Caco-2 (cell line): ENCODE results near the gene LMF1. TPM values are rescaled to one million over a fixed set of nuclear protein-coding genes. Genes with fewer than 3 reads are reported as not detected.

ENCODE experiments used
- BruUV-seq: library from RNA; stranded (reverse); fragments of 400-500 nt; replicated peaks from 2 replicates; lab custom pipeline; 2021; lab: Mats Ljungman, UMichigan
- CTCF ChIA-PET: fragments of 300-600 bp; sonication (Branson Sonifier 250); formaldehyde crosslinking; loops from one replicate; lab custom pipeline; 2022; ENCODE audit warnings: antibody characterized with exemption; lab: Charles Lee
- POLR2A ChIA-PET: fragments of 300-600 bp; sonication (Branson Sonifier 250); formaldehyde crosslinking; loops from one replicate; lab custom pipeline; 2022; ENCODE audit warnings: antibody characterized with exemption; lab: Charles Lee
- DNase-seq, 2 experiments: peaks; one replicate each; pipeline versions ENCODE4 v3.0.0 to v3.0.0-alpha.2; 2020 to 2022
- H3K27me3 ChIP-seq: replicated peaks from 2 replicates; pipeline ENCODE4 v1.6.0; 2011; ENCODE audit warnings: low read length; ENCODE audit not compliant: control insufficient read depth, insufficient read depth
- H3K36me3 ChIP-seq: 2 replicates; pipeline ENCODE4 v1.5.1; 2011; ENCODE audit warnings: low read length; ENCODE audit not compliant: control insufficient read depth, insufficient read depth
- H3K4me1 ChIP-seq: fragments of 250-450 bp; sonication (Bioruptor Pico); 2 replicates; pipeline ENCODE4 v1.5.1; 2020; ENCODE audit warnings: mild to moderate bottlenecking
- H3K4me3 ChIP-seq: 2 replicates; pipeline ENCODE4 v1.5.1; 2011; ENCODE audit warnings: low read depth, mild to moderate bottlenecking, control low read depth, low read length
- H3K9me3 ChIP-seq: fragments of 250-450 bp; sonication (Bioruptor Pico); 2 replicates; pipeline ENCODE4 v1.5.1; 2020; ENCODE audit warnings: mild to moderate bottlenecking, moderate library complexity
- H3K27ac Mint-ChIP-seq: one replicate; pipeline ENCODE4 v1.8.0; 2022; ENCODE audit warnings: mixed read lengths; ENCODE audit not compliant: unreplicated experiment
- H3K27me3 Mint-ChIP-seq: one replicate; pipeline ENCODE4 v1.8.0; 2022; ENCODE audit warnings: mixed read lengths; ENCODE audit not compliant: insufficient read depth, unreplicated experiment
- H3K36me3 Mint-ChIP-seq: one replicate; pipeline ENCODE4 v1.8.0; 2022; ENCODE audit warnings: mild to moderate bottlenecking, mixed read lengths; ENCODE audit not compliant: insufficient read depth, unreplicated experiment
- H3K4me1 Mint-ChIP-seq: one replicate; pipeline ENCODE4 v1.8.0; 2022; ENCODE audit warnings: low read depth, mixed read lengths; ENCODE audit not compliant: unreplicated experiment
- H3K4me3 Mint-ChIP-seq: one replicate; pipeline ENCODE4 v1.8.0; 2022; ENCODE audit warnings: mild to moderate bottlenecking, moderate library complexity, mixed read lengths; ENCODE audit not compliant: unreplicated experiment
- H3K9me3 Mint-ChIP-seq: one replicate; pipeline ENCODE4 v1.8.0; 2022; ENCODE audit warnings: mixed read lengths; ENCODE audit not compliant: unreplicated experiment
- intact Hi-C: fragments of 100-400 bp; cut with micrococcal nuclease; formaldehyde crosslinking; loops from one replicate; pipeline ENCODE4 v1.10.0; 2022; ENCODE audit not compliant: unreplicated experiment
- total RNA-seq: library from RNA; stranded (reverse); gene quantifications from 2 replicates; pipeline ENCODE4 v1.2.3, GENCODE V29; 2022
- TF ChIP-seq, protein P1 (sequence below), 2 experiments: fragments of 200-600 bp in 1 of 2; IDR thresholded peaks; 1 replicate in 1 of 2; 2 replicates in 1 of 2; pipeline versions ENCODE4 v1.5.1 to v1.8.0; 2011 to 2022; ENCODE audit warnings: antibody characterized with exemption in 1 of 2, control low read depth in 1 of 2, inconsistent platforms in 1 of 2, low read depth in 1 of 2, low read length in 1 of 2, mild to moderate bottlenecking in 1 of 2, moderate library complexity in 1 of 2; ENCODE audit not compliant: insufficient read depth in 1 of 2, severe bottlenecking in 1 of 2, unreplicated experiment in 1 of 2

The LMF1 gene
- total RNA-seq, 1 experiment from 2014 or later, result 12.3 TPM

DNA sequence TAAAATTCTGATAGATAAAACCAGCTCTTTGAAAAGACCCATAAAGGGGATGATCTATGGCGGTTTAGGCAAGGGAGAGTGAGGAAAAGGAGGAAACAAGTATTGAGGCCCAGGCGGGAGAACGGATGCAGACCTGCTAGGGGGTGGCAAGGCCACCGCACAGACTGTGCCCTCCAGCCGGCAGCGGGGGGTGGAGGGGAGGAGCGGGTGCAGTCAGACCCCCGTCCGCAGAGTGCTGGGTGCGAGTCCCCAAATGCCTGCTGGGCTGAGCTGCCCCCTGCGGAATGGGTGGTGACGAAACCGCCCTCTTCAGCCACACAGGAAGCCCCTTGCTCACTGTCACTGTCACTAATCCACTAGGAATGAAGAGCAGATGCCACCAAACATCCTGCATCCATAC lies 46.0 kb downstream of the LMF1 start:
- Mint-ChIP-seq H3K27me3 (no peaks in the 10 kb centered on the region), H3K27ac (no peak overlapping the region), H3K36me3 (no peaks in the 10 kb centered on the region), H3K9me3 (peaks cover 15% of the 10 kb centered on the region), H3K4me1 (no peaks in the 10 kb centered on the region), H3K4me3 (no peak overlapping the region)
- ChIA-PET CTCF (no interaction called here), POLR2A (no interaction called here)
- Histone ChIP-seq H3K27me3 (no peaks in the 10 kb centered on the region), H3K9me3 (no peaks in the 10 kb centered on the region), H3K36me3 (no peaks in the 10 kb centered on the region), H3K4me1 (no peaks in the 10 kb centered on the region), H3K4me3 (no peak overlapping the region)
- intact Hi-C loops, result no loop called here
- no TSS peak for BruUV-seq
- TF ChIP-seq, protein P1, sequence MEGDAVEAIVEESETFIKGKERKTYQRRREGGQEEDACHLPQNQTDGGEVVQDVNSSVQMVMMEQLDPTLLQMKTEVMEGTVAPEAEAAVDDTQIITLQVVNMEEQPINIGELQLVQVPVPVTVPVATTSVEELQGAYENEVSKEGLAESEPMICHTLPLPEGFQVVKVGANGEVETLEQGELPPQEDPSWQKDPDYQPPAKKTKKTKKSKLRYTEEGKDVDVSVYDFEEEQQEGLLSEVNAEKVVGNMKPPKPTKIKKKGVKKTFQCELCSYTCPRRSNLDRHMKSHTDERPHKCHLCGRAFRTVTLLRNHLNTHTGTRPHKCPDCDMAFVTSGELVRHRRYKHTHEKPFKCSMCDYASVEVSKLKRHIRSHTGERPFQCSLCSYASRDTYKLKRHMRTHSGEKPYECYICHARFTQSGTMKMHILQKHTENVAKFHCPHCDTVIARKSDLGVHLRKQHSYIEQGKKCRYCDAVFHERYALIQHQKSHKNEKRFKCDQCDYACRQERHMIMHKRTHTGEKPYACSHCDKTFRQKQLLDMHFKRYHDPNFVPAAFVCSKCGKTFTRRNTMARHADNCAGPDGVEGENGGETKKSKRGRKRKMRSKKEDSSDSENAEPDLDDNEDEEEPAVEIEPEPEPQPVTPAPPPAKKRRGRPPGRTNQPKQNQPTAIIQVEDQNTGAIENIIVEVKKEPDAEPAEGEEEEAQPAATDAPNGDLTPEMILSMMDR (IDR thresholded peaks at IDR 0.05; ENCODE audit: insufficient read depth in 1 of 2, low read depth in 1 of 2, low read length in 1 of 2, severe bottlenecking in 1 of 2, unreplicated experiment in 1 of 2), result no peak
- no peak for DNase-seq

DNA sequence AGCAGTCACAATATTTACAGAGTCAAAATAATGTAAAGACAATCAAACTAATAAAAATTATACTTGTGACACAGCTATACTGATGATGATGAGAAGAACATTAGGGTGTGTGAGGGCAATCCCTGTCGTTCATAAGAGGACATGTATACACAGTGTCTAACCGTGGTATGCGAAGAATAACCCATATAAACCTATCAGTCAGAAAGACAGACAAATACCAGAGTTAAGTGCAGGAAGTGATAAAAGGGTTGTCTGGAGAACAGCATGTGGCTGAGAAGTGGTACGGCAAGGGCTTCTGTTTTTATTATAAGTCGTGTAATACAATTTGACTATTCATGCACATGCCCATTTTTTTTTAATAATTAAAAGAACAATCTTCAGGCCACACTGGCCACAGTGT lies 46.7 kb downstream of the LMF1 start:
- H3K36me3 ChIP-seq, result no peaks in the 10 kb centered on the region
- no TSS peak for BruUV-seq
- Mint-ChIP-seq H3K4me3 (no peak overlapping the region), H3K9me3 (peaks cover 15% of the 10 kb centered on the region), H3K4me1 (no peaks in the 10 kb centered on the region), H3K27me3 (no peaks in the 10 kb centered on the region), H3K36me3 (no peaks in the 10 kb centered on the region), H3K27ac (no peak overlapping the region)
- H3K9me3 ChIP-seq, result no peaks in the 10 kb centered on the region
- ChIA-PET POLR2A (no interaction called here), CTCF (no interaction called here)
- TF ChIP-seq, protein P1 (IDR thresholded peaks at IDR 0.05; ENCODE audit: insufficient read depth in 1 of 2, low read depth in 1 of 2, low read length in 1 of 2, severe bottlenecking in 1 of 2, unreplicated experiment in 1 of 2), result no peak
- no peak for DNase-seq
- H3K4me1 ChIP-seq, result no peaks in the 10 kb centered on the region
- no peak overlapping the region for H3K4me3 ChIP-seq
- H3K27me3 ChIP-seq, result no peaks in the 10 kb centered on the region
- intact Hi-C loops, result no loop called here

DNA sequence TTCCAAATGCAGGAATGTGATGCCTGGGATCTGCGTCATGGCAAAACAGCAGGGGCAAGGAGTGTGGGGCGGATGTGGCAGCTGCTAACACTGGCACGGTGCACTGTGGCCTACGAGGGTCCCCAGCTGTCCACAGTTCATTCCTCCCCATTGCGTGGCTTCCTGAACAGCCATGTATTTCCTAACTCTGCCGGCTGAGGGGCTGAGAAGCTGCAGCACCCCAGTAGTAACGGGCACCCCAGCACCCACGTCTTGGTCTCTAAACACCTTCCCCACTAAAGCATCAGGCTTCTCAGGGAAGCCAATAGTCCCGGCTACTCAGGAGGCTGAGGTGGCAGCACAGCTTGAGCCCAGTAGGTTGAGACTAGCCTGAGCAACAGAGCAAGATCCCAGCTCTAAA lies 47.6 kb downstream of the LMF1 start:
- ChIA-PET POLR2A (no interaction called here), CTCF (no interaction called here)
- H3K36me3 Mint-ChIP-seq, result no peaks in the 10 kb centered on the region
- no peak overlapping the region for H3K4me3 Mint-ChIP-seq
- TF ChIP-seq, protein P1 (IDR thresholded peaks at IDR 0.05; ENCODE audit: insufficient read depth in 1 of 2, low read depth in 1 of 2, low read length in 1 of 2, severe bottlenecking in 1 of 2, unreplicated experiment in 1 of 2), result no peak
- H3K27me3 Mint-ChIP-seq, result no peaks in the 10 kb centered on the region
- no peak overlapping the region for H3K4me3 ChIP-seq
- peaks cover 15% of the 10 kb centered on the region for H3K9me3 Mint-ChIP-seq
- DNase-seq, result no peak
- intact Hi-C loops, result no loop called here
- no peaks in the 10 kb centered on the region for H3K27me3 ChIP-seq
- H3K4me1 ChIP-seq, result no peaks in the 10 kb centered on the region
- no peaks in the 10 kb centered on the region for H3K36me3 ChIP-seq
- no peaks in the 10 kb centered on the region for H3K4me1 Mint-ChIP-seq
- H3K27ac Mint-ChIP-seq, result no peak overlapping the region
- BruUV-seq, result no TSS peak
- no peaks in the 10 kb centered on the region for H3K9me3 ChIP-seq
